ENCODE data around the gene KRTAP10-4.
"Not testable (repeated sequence)": the region's sequence is repeated elsewhere in the genome, so short reads cannot be mapped to it uniquely, and the experiment has no call there.

KRTAP10-4 gene

GRCh38 chr21:44603911-44604310 is 30.4 kb downstream of the KRTAP10-4 start:
- H3K4me3 ChIP-seq (ENCODE audit: low read depth, low read length), result no peak overlapping the region
- no peak for DNase-seq (ENCODE audit: low read depth)
- TF ChIP-seq CTCF (IDR thresholded peaks at IDR 0.05; ENCODE audit: low read depth, low read length, missing control alignments), result no peak

GRCh38 chr21:44606495-44606894 is 33.0 kb downstream of the KRTAP10-4 start:
- no peak overlapping the region for H3K4me3 ChIP-seq (ENCODE audit: low read depth, low read length)
- DNase-seq (ENCODE audit: low read depth), result no peak
- TF ChIP-seq CTCF (IDR thresholded peaks at IDR 0.05; ENCODE audit: low read depth, low read length, missing control alignments), result no peak

GRCh38 chr21:44609193-44609592 is 35.7 kb downstream of the KRTAP10-4 start:
- no peak for DNase-seq (ENCODE audit: low read depth)
- no peak for TF ChIP-seq CTCF (IDR thresholded peaks at IDR 0.05; ENCODE audit: low read depth, low read length, missing control alignments)
- no peak overlapping the region for H3K4me3 ChIP-seq (ENCODE audit: low read depth, low read length)

- H3K4me3 ChIP-seq (ENCODE audit: low read depth, low read length); DNase-seq (ENCODE audit: low read depth): not testable (repeated sequence)
Measured at GRCh38 chr21:44610157-44610843, 36.8 kb downstream of the KRTAP10-4 start.

GRCh38 chr21:44611551-44611950 is 38.0 kb downstream of the KRTAP10-4 start:
- no peak for DNase-seq (ENCODE audit: low read depth)
- no peak overlapping the region for H3K4me3 ChIP-seq (ENCODE audit: low read depth, low read length)
- TF ChIP-seq CTCF (IDR thresholded peaks at IDR 0.05; ENCODE audit: low read depth, low read length, missing control alignments), result no peak

GRCh38 chr21:44612029-44612486 is 38.5 kb downstream of the KRTAP10-4 start, which contains the start of gene KRTAP10-8:
Gene KRTAP10-8 (plus strand): TSS chr21:44612079. CDS start chr21:44612101, 22 bp downstream.
- DNase-seq (ENCODE audit: low read depth), result no peak
- no peak for TF ChIP-seq CTCF (IDR thresholded peaks at IDR 0.05; ENCODE audit: low read depth, low read length, missing control alignments)
- no peak within 1 kb of the TSS for H3K4me3 ChIP-seq (ENCODE audit: low read depth, low read length)

GRCh38 chr21:44612669-44613229 is 39.2 kb downstream of the KRTAP10-4 start:
- H3K4me3 ChIP-seq (ENCODE audit: low read depth, low read length), result no peak overlapping the region
- no peak for TF ChIP-seq CTCF (IDR thresholded peaks at IDR 0.05; ENCODE audit: low read depth, low read length, missing control alignments)
- DNase-seq (ENCODE audit: low read depth), result no peak

Data from GM12864 (cell line).